Thoracic aorta (tissue), 2 donors: Measurements from ENCODE around the gene THRB. TPM values are rescaled to one million over a fixed set of nuclear protein-coding genes. Genes with fewer than 3 reads are reported as not detected.

Experiments
- ATAC-seq: fragments of 150-250 bp; one replicate; pipeline ENCODE4 v1.8.0; 2017; ENCODE audit warnings: low read depth; ENCODE audit not compliant: insufficient number of reproducible peaks, low FRiP score
- DNase-seq: peaks from one replicate; pipeline ENCODE4 v3.0.0-alpha.2; 2020; ENCODE audit warnings: low spot score
- H3K27ac ChIP-seq, 2 donors: fragments of 200-600 bp; sonication (generic); 1 replicate in 1 of 2; 2 replicates in 1 of 2; pipeline ENCODE4 v1.5.1; 2016; ENCODE audit warnings: mild to moderate bottlenecking in 2 of 2, moderate library complexity in 2 of 2
- H3K27me3 ChIP-seq: fragments of 200-600 bp; sonication (generic); replicated peaks from 2 replicates; pipeline ENCODE4 v1.6.0; 2016; ENCODE audit warnings: mild to moderate bottlenecking; ENCODE audit not compliant: insufficient read depth
- H3K36me3 ChIP-seq: fragments of 200-600 bp; sonication (generic); one replicate; pipeline ENCODE4 v1.5.1; 2016
- H3K4me1 ChIP-seq, 2 donors: fragments of 200-600 bp; sonication (generic); 1 replicate in 1 of 2; 2 replicates in 1 of 2; pipeline versions ENCODE4 v1.5.1 to v1.6.0; 2016; ENCODE audit warnings: low read depth in 2 of 2, mild to moderate bottlenecking in 1 of 2; ENCODE audit not compliant: control insufficient read depth in 1 of 2
- H3K4me3 ChIP-seq: fragments of 200-600 bp; sonication (generic); 2 replicates; pipeline ENCODE4 v1.5.1; 2016; ENCODE audit warnings: mild to moderate bottlenecking
- H3K9me3 ChIP-seq: fragments of 200-600 bp; sonication (generic); 2 replicates; pipeline ENCODE4 v1.5.1; 2016
- CTCF ChIP-seq: fragments of 200-600 bp; sonication (generic); IDR thresholded peaks from one replicate; pipeline ENCODE4 v1.5.1; 2019; ENCODE audit warnings: antibody characterized with exemption
- total RNA-seq, 2 donors: library from RNA; depleted of rRNA; stranded (reverse); fragments of >200 nt; gene quantifications; one replicate each; pipeline versions ENCODE4 v1.1.0 to v1.2.3, GENCODE V29; 2016

The THRB gene
- total RNA-seq, 2 donors from 2014 or later: 40.3 to 65.6 TPM

GRCh38 chr3:24199300-24199699 is 295.4 kb downstream of the THRB start:
- Histone ChIP-seq H3K27me3 (no peaks in the 10 kb centered on the region), H3K4me3 (no peak overlapping the region), H3K36me3 (no peaks in the 10 kb centered on the region), H3K4me1 (peaks cover 3 to 29% of the 10 kb centered on the region in 2 donors), H3K27ac (no peak overlapping the region), H3K9me3 (no peaks in the 10 kb centered on the region)
- ATAC-seq (no peak), DNase-seq (no peak)
- no peak for TF ChIP-seq CTCF

- H3K27ac ChIP-seq: no peak overlapping the region
- TF ChIP-seq CTCF: no peak
- H3K27me3 ChIP-seq: no peaks in the 10 kb centered on the region
- H3K4me1 ChIP-seq: peaks cover 3 to 29% of the 10 kb centered on the region in 2 donors
- H3K9me3 ChIP-seq: no peaks in the 10 kb centered on the region
- no peaks in the 10 kb centered on the region for H3K36me3 ChIP-seq
- H3K4me3 ChIP-seq: no peak overlapping the region
- DNase-seq: no peak
- ATAC-seq: no peak
Observed at GRCh38 chr3:24198728-24199127, 295.9 kb downstream of the THRB start.

GRCh38 chr3:24197809-24198208 is 296.8 kb downstream of the THRB start:
- TF ChIP-seq CTCF: no peak
- no peaks in the 10 kb centered on the region for H3K9me3 ChIP-seq
- ATAC-seq (no peak), DNase-seq (no peak)
- no peak overlapping the region for H3K27ac ChIP-seq
- peaks cover 3 to 32% of the 10 kb centered on the region in 2 donors for H3K4me1 ChIP-seq
- H3K27me3 ChIP-seq: no peaks in the 10 kb centered on the region
- H3K36me3 ChIP-seq: no peaks in the 10 kb centered on the region
- no peak overlapping the region for H3K4me3 ChIP-seq

- H3K4me1 ChIP-seq: peaks cover 11 to 44% of the 10 kb centered on the region in 2 donors
- TF ChIP-seq CTCF: no peak
- no peaks in the 10 kb centered on the region for H3K27me3 ChIP-seq
- ATAC-seq (no peak), DNase-seq (no peak)
- no peak overlapping the region for H3K4me3 ChIP-seq
- no peak overlapping the region for H3K27ac ChIP-seq
- H3K9me3 ChIP-seq: no peaks in the 10 kb centered on the region
- no peaks in the 10 kb centered on the region for H3K36me3 ChIP-seq
Observed at GRCh38 chr3:24196526-24196925, 298.1 kb downstream of the THRB start.

- peaks cover 11 to 48% of the 10 kb centered on the region in 2 donors for H3K4me1 ChIP-seq
- no peaks in the 10 kb centered on the region for H3K9me3 ChIP-seq
- H3K4me3 ChIP-seq: no peak overlapping the region
- no peak for TF ChIP-seq CTCF
- no peaks in the 10 kb centered on the region for H3K27me3 ChIP-seq
- no peak overlapping the region for H3K27ac ChIP-seq
- DNase-seq (no peak), ATAC-seq (no peak)
- no peaks in the 10 kb centered on the region for H3K36me3 ChIP-seq
Observed at GRCh38 chr3:24195504-24196230, 299.0 kb downstream of the THRB start.
